ENCODE measurements around the gene RGS3. TPM values are rescaled to one million over a fixed set of nuclear protein-coding genes. Genes with fewer than 3 reads are reported as not detected.

Gene RGS3
- total RNA-seq, 2 experiments from 2014 or later: 22.8 to 32.9 TPM

DNA sequence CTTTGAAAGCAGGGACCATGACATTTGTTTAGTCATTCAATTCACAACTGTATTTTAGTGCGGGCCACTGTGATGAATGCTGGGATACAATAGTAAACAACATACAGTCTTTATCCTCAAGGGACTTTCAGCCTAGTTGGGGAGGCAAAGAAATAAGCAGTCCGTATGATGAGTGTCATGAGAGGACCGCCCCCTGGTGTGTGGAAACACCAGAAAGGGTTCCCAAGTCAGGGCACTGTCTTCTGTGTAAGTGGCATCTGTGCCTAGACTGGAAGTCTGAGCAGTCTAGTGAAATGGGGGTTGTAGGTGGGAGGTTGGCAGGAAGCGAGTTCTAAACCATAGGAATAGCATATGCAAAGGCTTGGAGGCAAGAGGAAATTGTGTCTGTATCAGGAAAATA, 46.2 kb upstream of the RGS3 start:
- Histone ChIP-seq H3K27ac (ENCODE audit: low read depth, low read length, poor library complexity, severe bottlenecking) (peak overlapping the region; percentile 90), H3K36me3 (ENCODE audit: insufficient read depth, low read length) (no peaks in the 10 kb centered on the region), H2AFZ (ENCODE audit: low read length) (peak overlapping the region; percentile 88; the same call in 1 of the 2 replicates), H3K9me2 (ENCODE audit: insufficient read depth, low read length) (no peaks in the 10 kb centered on the region), H3K4me2 (ENCODE audit: low read length) (peak overlapping the region; percentile 68), H3K4me3 (ENCODE audit: low read depth, low read length, poor library complexity, severe bottlenecking) (no peak overlapping the region), H3K79me2 (ENCODE audit: insufficient read depth, low read depth, low read length) (no peaks in the 10 kb centered on the region), H3K9me3 (ENCODE audit: low read length) (no peaks in the 10 kb centered on the region), H3K4me1 (ENCODE audit: insufficient read depth, low read length, poor library complexity, severe bottlenecking) (peaks cover 36% of the 10 kb centered on the region), H4K20me1 (ENCODE audit: insufficient read depth, low read length) (no peaks in the 10 kb centered on the region)
- intact Hi-C loops (cut with micrococcal nuclease; ENCODE audit: unreplicated experiment): loop anchor here (10.0 kb wide), 1 partner anchor 957 kb away; no protein-coding TSS in a partner anchor
- ChIA-PET POLR2A (interaction anchor here (1.4 to 1.9 kb wide), 2 partner anchors 14 to 58 kb away, joined by 4 to 6 read pairs; no protein-coding TSS in a partner anchor), CTCF (ENCODE audit: unreplicated experiment) (interaction anchor here (0.5 kb wide), 1 partner anchor 16 kb away, joined by 3 read pairs; the partner anchor contains the start of gene ALAD)
- TF ChIP-seq EZH2phosphoT487 (IDR thresholded peaks at IDR 0.05; ENCODE audit: borderline replicate concordance, low read depth, low read length): no peak
- TF ChIP-seq, protein P1, sequence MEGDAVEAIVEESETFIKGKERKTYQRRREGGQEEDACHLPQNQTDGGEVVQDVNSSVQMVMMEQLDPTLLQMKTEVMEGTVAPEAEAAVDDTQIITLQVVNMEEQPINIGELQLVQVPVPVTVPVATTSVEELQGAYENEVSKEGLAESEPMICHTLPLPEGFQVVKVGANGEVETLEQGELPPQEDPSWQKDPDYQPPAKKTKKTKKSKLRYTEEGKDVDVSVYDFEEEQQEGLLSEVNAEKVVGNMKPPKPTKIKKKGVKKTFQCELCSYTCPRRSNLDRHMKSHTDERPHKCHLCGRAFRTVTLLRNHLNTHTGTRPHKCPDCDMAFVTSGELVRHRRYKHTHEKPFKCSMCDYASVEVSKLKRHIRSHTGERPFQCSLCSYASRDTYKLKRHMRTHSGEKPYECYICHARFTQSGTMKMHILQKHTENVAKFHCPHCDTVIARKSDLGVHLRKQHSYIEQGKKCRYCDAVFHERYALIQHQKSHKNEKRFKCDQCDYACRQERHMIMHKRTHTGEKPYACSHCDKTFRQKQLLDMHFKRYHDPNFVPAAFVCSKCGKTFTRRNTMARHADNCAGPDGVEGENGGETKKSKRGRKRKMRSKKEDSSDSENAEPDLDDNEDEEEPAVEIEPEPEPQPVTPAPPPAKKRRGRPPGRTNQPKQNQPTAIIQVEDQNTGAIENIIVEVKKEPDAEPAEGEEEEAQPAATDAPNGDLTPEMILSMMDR (conservative IDR thresholded peaks at IDR 0.05; ENCODE audit: low read length): peak; percentile 48
- DNase-seq (ENCODE audit: low spot score): peak; percentile 23
- BruUV-seq (replicated peaks): no TSS peak

DNA sequence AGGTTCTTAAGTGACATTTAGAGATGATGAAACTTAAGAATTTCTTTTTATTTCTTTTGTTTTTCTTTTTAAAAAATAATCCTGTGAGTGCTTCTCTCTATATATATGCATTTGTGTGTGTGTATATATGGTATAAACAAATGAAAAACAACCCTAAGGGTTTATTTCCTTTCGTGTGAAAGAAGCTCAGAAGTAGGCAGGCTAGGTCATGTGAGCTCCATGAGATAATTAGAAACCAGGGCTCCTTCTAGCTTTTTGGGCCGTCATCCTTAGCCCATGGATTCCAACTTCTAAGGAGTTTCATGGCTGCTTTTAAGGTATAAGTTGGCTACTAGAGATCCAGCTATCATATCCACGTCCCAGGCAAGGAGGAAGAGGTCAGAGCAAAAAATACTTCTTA, 41.8 kb upstream of the RGS3 start:
- Histone ChIP-seq H3K4me3 (ENCODE audit: low read depth, low read length, poor library complexity, severe bottlenecking) (no peak overlapping the region), H2AFZ (ENCODE audit: low read length) (no peak overlapping the region), H3K27ac (ENCODE audit: low read depth, low read length, poor library complexity, severe bottlenecking) (no peak overlapping the region), H4K20me1 (ENCODE audit: insufficient read depth, low read length) (no peaks in the 10 kb centered on the region), H3K36me3 (ENCODE audit: insufficient read depth, low read length) (no peaks in the 10 kb centered on the region), H3K9me3 (ENCODE audit: low read length) (no peaks in the 10 kb centered on the region), H3K4me1 (ENCODE audit: insufficient read depth, low read length, poor library complexity, severe bottlenecking) (peaks cover 14% of the 10 kb centered on the region), H3K9me2 (ENCODE audit: insufficient read depth, low read length) (no peaks in the 10 kb centered on the region), H3K79me2 (ENCODE audit: insufficient read depth, low read depth, low read length) (no peaks in the 10 kb centered on the region), H3K4me2 (ENCODE audit: low read length) (no peak overlapping the region)
- intact Hi-C loops (cut with micrococcal nuclease; ENCODE audit: unreplicated experiment): no loop called here
- CTCF ChIA-PET (ENCODE audit: unreplicated experiment): interaction anchor here (0.5 kb wide), 1 partner anchor 160 kb away, joined by 3 read pairs; no protein-coding TSS in a partner anchor
- DNase-seq (ENCODE audit: low spot score): no peak
- BruUV-seq (replicated peaks): no TSS peak
- POLR2A ChIA-PET: interaction anchor here (1.1 kb wide), 2 partner anchors 20 to 98 kb away, joined by 3 read pairs; partner anchors contain the start of gene ALAD
- TF ChIP-seq, protein P1 (conservative IDR thresholded peaks at IDR 0.05; ENCODE audit: low read length): no peak
- TF ChIP-seq EZH2phosphoT487 (IDR thresholded peaks at IDR 0.05; ENCODE audit: borderline replicate concordance, low read depth, low read length): no peak

DNA sequence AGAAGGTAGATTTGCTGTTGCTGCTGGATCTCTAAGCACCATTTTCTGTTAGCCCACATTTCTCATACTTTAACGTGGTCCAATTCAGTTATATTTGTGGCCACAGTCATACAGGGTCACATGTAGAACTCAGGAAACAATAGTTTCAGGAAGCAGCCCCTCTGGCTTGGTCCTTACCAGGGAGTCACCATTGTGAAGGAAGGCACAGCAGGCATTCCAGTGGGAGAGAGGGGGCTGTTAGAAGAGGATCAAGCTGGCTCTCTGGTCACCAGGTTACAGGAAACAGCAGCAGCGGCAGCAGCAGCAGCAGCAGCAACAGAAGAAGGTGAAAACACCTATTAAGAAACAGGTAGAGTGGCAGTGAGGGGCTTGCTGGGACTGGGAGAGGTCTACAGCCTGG, 38.5 kb upstream of the RGS3 start:
- Histone ChIP-seq H3K9me3 (ENCODE audit: low read length) (no peaks in the 10 kb centered on the region), H3K4me3 (ENCODE audit: low read depth, low read length, poor library complexity, severe bottlenecking) (no peak overlapping the region), H3K27ac (ENCODE audit: low read depth, low read length, poor library complexity, severe bottlenecking) (no peak overlapping the region), H3K9me2 (ENCODE audit: insufficient read depth, low read length) (no peaks in the 10 kb centered on the region), H3K79me2 (ENCODE audit: insufficient read depth, low read depth, low read length) (no peaks in the 10 kb centered on the region), H3K4me1 (ENCODE audit: insufficient read depth, low read length, poor library complexity, severe bottlenecking) (no peaks in the 10 kb centered on the region), H3K4me2 (ENCODE audit: low read length) (no peak overlapping the region), H3K36me3 (ENCODE audit: insufficient read depth, low read length) (no peaks in the 10 kb centered on the region), H2AFZ (ENCODE audit: low read length) (no peak overlapping the region), H4K20me1 (ENCODE audit: insufficient read depth, low read length) (no peaks in the 10 kb centered on the region)
- TF ChIP-seq, protein P1 (conservative IDR thresholded peaks at IDR 0.05; ENCODE audit: low read length): no peak
- TF ChIP-seq EZH2phosphoT487 (IDR thresholded peaks at IDR 0.05; ENCODE audit: borderline replicate concordance, low read depth, low read length): no peak
- no peak for DNase-seq (ENCODE audit: low spot score)
- no TSS peak for BruUV-seq (replicated peaks)
- intact Hi-C loops (cut with micrococcal nuclease; ENCODE audit: unreplicated experiment): no loop called here
- CTCF ChIA-PET (ENCODE audit: unreplicated experiment): no interaction called here
- POLR2A ChIA-PET: interaction anchor here (1.0 kb wide), 1 partner anchor 9 kb away, joined by 3 read pairs; no protein-coding TSS in a partner anchor
